ENCODE data around the gene ATG14. TPM values are rescaled to one million over a fixed set of nuclear protein-coding genes. Genes with fewer than 3 reads are reported as not detected.

The ATG14 gene
- total and polyA plus RNA-seq, 2 of the 13 experiments (the other 11 are each of a cell fraction or from before 2014, with no cell fraction given), result 7.2 to 9.1 TPM

DNA sequence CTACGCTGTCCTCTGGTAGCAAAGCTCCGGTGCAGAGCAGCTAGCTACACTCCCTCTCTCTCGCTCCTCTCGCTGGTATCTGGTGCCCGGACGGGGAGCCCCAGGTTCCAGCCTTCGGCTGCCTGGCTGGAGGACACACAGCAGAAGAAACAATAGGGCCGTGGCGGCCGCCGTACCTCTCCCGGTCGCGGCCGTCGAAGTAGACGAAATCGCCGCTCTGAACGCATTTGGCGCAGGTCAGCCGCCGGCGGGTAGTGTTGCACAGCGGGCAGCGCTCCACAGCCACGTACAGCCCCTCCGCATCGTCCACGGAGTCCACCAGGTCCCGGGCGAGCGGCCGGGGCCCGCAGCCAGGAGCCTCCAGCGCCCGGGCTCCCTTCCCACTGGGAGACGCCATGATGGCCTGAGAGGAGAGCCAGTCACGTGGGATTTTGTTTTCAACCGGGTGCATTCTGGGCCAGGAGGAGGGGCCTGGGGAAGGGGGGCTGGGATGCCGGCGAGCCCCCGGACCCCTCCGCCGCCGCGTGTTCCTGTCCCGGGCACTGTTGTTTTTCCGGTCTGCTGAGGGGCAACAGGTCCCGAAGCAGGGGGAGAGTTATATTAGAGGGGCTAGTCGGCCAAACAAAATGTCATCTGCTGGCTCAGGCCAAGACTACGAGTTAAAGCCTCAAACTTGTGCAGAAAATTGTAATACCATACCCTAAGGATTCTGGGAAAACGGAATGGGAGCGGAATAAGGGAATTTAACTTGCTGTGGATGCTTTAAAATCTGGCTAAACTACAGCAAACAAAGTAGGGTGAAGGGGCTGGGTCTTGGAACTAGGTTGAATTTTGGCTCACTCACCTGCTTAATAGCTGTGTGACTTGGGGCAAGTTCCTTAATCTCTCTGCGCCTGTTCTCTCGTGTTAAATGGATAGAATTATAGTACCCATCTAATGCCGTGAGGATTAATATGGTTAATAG, at the start of gene ATG14 (continued):
- TF ChIP-seq CREB1 (IDR thresholded peaks at IDR 0.05) (no peak), CREB1 (CRISPR knock-in tag; IDR thresholded peaks at IDR 0.05) (0 out of 2 replicates have a peak, but pooled peaks have one; percentile 43), ZNF256 (CRISPR knock-in tag; conservative IDR thresholded peaks at IDR 0.05) (no peak), CREM (IDR thresholded peaks at IDR 0.05) (peak; percentile 53; the same call in 1 of the 2 replicates), CREM (CRISPR knock-in tag; IDR thresholded peaks at IDR 0.05) (no peak), NR1H2 (CRISPR knock-in tag; IDR thresholded peaks at IDR 0.05; ENCODE audit: borderline replicate concordance, low read depth) (no peak), ZNF180 (CRISPR knock-in tag; IDR thresholded peaks at IDR 0.05; ENCODE audit: borderline replicate concordance, low read depth) (no peak), ZNF772 (CRISPR knock-in tag; IDR thresholded peaks at IDR 0.05) (peak; percentile 79), MEIS1 (CRISPR knock-in tag; IDR thresholded peaks at IDR 0.05; ENCODE audit: borderline replicate concordance) (no peak), ZNF747 (CRISPR knock-in tag; IDR thresholded peaks at IDR 0.05; ENCODE audit: borderline replicate concordance) (0 out of 2 replicates have a peak, but pooled peaks have one; percentile 67), ZNF251 (CRISPR knock-in tag; IDR thresholded peaks at IDR 0.05) (no peak), ZZZ3 (CRISPR knock-in tag; IDR thresholded peaks at IDR 0.05; ENCODE audit: borderline replicate concordance) (no peak; the same call in 1 of the 2 replicates), U2AF2 (IDR thresholded peaks at IDR 0.05; ENCODE audit: low read depth, low read length) (no peak), KAT8 (CRISPR knock-in tag; IDR thresholded peaks at IDR 0.05) (peak; percentile 99)
- TF ChIP-seq, protein P1, sequence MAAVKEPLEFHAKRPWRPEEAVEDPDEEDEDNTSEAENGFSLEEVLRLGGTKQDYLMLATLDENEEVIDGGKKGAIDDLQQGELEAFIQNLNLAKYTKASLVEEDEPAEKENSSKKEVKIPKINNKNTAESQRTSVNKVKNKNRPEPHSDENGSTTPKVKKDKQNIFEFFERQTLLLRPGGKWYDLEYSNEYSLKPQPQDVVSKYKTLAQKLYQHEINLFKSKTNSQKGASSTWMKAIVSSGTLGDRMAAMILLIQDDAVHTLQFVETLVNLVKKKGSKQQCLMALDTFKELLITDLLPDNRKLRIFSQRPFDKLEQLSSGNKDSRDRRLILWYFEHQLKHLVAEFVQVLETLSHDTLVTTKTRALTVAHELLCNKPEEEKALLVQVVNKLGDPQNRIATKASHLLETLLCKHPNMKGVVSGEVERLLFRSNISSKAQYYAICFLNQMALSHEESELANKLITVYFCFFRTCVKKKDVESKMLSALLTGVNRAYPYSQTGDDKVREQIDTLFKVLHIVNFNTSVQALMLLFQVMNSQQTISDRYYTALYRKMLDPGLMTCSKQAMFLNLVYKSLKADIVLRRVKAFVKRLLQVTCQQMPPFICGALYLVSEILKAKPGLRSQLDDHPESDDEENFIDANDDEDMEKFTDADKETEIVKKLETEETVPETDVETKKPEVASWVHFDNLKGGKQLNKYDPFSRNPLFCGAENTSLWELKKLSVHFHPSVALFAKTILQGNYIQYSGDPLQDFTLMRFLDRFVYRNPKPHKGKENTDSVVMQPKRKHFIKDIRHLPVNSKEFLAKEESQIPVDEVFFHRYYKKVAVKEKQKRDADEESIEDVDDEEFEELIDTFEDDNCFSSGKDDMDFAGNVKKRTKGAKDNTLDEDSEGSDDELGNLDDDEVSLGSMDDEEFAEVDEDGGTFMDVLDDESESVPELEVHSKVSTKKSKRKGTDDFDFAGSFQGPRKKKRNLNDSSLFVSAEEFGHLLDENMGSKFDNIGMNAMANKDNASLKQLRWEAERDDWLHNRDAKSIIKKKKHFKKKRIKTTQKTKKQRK (IDR thresholded peaks at IDR 0.05; ENCODE audit: low read length), result no peak
- TF ChIP-seq, protein P2, sequence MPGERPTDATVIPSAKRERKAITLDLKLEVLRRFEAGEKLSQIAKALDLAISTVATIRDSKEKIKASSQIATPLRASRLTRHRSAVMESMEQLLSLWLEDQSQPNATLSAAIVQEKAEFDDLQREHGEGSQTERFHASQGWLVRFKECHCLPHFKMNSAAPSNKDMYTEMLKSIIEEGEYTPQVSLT (CRISPR knock-in tag; IDR thresholded peaks at IDR 0.05; ENCODE audit: borderline replicate concordance, low read depth), result no peak
- TF ChIP-seq, protein P3, sequence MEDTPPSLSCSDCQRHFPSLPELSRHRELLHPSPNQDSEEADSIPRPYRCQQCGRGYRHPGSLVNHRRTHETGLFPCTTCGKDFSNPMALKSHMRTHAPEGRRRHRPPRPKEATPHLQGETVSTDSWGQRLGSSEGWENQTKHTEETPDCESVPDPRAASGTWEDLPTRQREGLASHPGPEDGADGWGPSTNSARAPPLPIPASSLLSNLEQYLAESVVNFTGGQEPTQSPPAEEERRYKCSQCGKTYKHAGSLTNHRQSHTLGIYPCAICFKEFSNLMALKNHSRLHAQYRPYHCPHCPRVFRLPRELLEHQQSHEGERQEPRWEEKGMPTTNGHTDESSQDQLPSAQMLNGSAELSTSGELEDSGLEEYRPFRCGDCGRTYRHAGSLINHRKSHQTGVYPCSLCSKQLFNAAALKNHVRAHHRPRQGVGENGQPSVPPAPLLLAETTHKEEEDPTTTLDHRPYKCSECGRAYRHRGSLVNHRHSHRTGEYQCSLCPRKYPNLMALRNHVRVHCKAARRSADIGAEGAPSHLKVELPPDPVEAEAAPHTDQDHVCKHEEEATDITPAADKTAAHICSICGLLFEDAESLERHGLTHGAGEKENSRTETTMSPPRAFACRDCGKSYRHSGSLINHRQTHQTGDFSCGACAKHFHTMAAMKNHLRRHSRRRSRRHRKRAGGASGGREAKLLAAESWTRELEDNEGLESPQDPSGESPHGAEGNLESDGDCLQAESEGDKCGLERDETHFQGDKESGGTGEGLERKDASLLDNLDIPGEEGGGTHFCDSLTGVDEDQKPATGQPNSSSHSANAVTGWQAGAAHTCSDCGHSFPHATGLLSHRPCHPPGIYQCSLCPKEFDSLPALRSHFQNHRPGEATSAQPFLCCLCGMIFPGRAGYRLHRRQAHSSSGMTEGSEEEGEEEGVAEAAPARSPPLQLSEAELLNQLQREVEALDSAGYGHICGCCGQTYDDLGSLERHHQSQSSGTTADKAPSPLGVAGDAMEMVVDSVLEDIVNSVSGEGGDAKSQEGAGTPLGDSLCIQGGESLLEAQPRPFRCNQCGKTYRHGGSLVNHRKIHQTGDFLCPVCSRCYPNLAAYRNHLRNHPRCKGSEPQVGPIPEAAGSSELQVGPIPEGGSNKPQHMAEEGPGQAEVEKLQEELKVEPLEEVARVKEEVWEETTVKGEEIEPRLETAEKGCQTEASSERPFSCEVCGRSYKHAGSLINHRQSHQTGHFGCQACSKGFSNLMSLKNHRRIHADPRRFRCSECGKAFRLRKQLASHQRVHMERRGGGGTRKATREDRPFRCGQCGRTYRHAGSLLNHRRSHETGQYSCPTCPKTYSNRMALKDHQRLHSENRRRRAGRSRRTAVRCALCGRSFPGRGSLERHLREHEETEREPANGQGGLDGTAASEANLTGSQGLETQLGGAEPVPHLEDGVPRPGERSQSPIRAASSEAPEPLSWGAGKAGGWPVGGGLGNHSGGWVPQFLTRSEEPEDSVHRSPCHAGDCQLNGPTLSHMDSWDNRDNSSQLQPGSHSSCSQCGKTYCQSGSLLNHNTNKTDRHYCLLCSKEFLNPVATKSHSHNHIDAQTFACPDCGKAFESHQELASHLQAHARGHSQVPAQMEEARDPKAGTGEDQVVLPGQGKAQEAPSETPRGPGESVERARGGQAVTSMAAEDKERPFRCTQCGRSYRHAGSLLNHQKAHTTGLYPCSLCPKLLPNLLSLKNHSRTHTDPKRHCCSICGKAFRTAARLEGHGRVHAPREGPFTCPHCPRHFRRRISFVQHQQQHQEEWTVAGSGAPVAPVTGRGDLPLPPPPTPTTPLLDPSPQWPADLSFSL (CRISPR knock-in tag; IDR thresholded peaks at IDR 0.05), result no peak
- TF ChIP-seq, protein P4, sequence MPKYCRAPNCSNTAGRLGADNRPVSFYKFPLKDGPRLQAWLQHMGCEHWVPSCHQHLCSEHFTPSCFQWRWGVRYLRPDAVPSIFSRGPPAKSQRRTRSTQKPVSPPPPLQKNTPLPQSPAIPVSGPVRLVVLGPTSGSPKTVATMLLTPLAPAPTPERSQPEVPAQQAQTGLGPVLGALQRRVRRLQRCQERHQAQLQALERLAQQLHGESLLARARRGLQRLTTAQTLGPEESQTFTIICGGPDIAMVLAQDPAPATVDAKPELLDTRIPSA (CRISPR knock-in tag; IDR thresholded peaks at IDR 0.05; ENCODE audit: borderline replicate concordance), result no peak

Measured in HepG2 (cell line).